PC-3 (cell line): ENCODE measurements around the gene ARHGEF16. TPM values are rescaled to one million over a fixed set of nuclear protein-coding genes. Genes with fewer than 3 reads are reported as not detected.

ENCODE experiments used
- ATAC-seq: fragments of 200-7000 bp; cut with Tn5 transposase; 2 replicates; pipeline ENCODE4 v1.9.1; 2020; ENCODE audit warnings: mild to moderate bottlenecking, moderate library complexity
- BruUV-seq: library from RNA; stranded (reverse); fragments of 400-500 nt; replicated peaks from 2 replicates; lab custom pipeline; 2021; lab: Mats Ljungman, UMichigan
- CTCF ChIA-PET: fragments of 300-600 bp; sonication (Branson Sonifier 250); formaldehyde crosslinking; loops from one replicate; lab custom pipeline; 2022; ENCODE audit warnings: antibody characterized with exemption; lab: Charles Lee
- POLR2A ChIA-PET: fragments of 300-600 bp; sonication (Branson Sonifier 250); formaldehyde crosslinking; loops from one replicate; lab custom pipeline; 2022; ENCODE audit warnings: antibody characterized with exemption; ENCODE audit not compliant: unreplicated experiment; lab: Charles Lee
- DNase-seq: peaks from one replicate; pipeline ENCODE4 v3.0.0-alpha.2; 2015
- H2AFZ ChIP-seq: fragments of 300-600 bp; sonication (generic); 2 replicates; pipeline ENCODE4 v1.6.0; 2016; ENCODE audit warnings: antibody characterized with exemption, low read length
- H3F3A ChIP-seq: fragments of 300-600 bp; sonication (generic); one replicate; pipeline ENCODE4 v1.6.0; 2017; ENCODE audit warnings: antibody characterized with exemption, low read length, control low read depth, mild to moderate bottlenecking; ENCODE audit not compliant: unreplicated experiment
- H3K27ac ChIP-seq: fragments of 300-600 bp; sonication (generic); 2 replicates; pipeline ENCODE4 v1.5.1; 2016; ENCODE audit warnings: mild to moderate bottlenecking, low read length
- H3K27me3 ChIP-seq: fragments of 300-600 bp; sonication (generic); 2 replicates; pipeline ENCODE4 v1.6.1; 2016; ENCODE audit warnings: low read length, mixed read lengths
- H3K36me3 ChIP-seq: fragments of 300-600 bp; sonication (generic); 2 replicates; pipeline ENCODE4 v1.6.1; 2016; ENCODE audit warnings: low read depth, mixed run types, low read length, mixed read lengths
- H3K4me1 ChIP-seq: fragments of 300-600 bp; sonication (generic); 2 replicates; pipeline ENCODE4 v1.5.1; 2016; ENCODE audit warnings: low read length; ENCODE audit not compliant: insufficient read depth
- H3K4me2 ChIP-seq: fragments of 300-600 bp; sonication (generic); 2 replicates; pipeline ENCODE4 v1.6.0; 2016; ENCODE audit warnings: low read length
- H3K4me3 ChIP-seq: fragments of 300-600 bp; sonication (generic); 2 replicates; pipeline ENCODE4 v1.5.1; 2016; ENCODE audit warnings: mild to moderate bottlenecking, low read length, mixed read lengths
- H3K79me2 ChIP-seq: fragments of 300-600 bp; sonication (generic); 2 replicates; pipeline ENCODE4 v1.6.1; 2017; ENCODE audit warnings: low read length, mixed read lengths
- H3K9ac ChIP-seq: fragments of 300-600 bp; sonication (generic); 2 replicates; pipeline ENCODE4 v1.6.0; 2016; ENCODE audit warnings: mild to moderate bottlenecking, low read length
- H3K9me2 ChIP-seq: fragments of 300-600 bp; sonication (generic); replicated peaks from 2 replicates; pipeline ENCODE4 v1.6.1; 2016; ENCODE audit warnings: mixed run types, low read length, mixed read lengths
- H3K9me3 ChIP-seq: fragments of 300-600 bp; sonication (generic); 2 replicates; pipeline ENCODE4 v1.6.1; 2016; ENCODE audit warnings: low read length, mixed read lengths
- H4K20me1 ChIP-seq: fragments of 300-600 bp; sonication (generic); 2 replicates; pipeline ENCODE4 v1.6.1; 2016; ENCODE audit warnings: low read length, mixed read lengths
- CTCF ChIP-seq: fragments of 300-600 bp; sonication (generic); conservative IDR thresholded peaks from 2 replicates; pipeline ENCODE4 v1.5.1; 2017; ENCODE audit warnings: antibody characterized with exemption, low read depth, mild to moderate bottlenecking, low read length
- EZH2 ChIP-seq: fragments of 300-600 bp; sonication (generic); IDR thresholded peaks from one replicate; pipeline ENCODE4 v1.6.1; 2017; ENCODE audit warnings: antibody characterized with exemption, mild to moderate bottlenecking, low read length; ENCODE audit not compliant: unreplicated experiment
- EZH2phosphoT487 ChIP-seq: fragments of 300-600 bp; sonication (generic); IDR thresholded peaks from 2 replicates; pipeline ENCODE4 v1.6.1; 2018; ENCODE audit warnings: mild to moderate bottlenecking, antibody characterized with exemption, low read length, borderline replicate concordance
- intact Hi-C: fragments of 100-400 bp; cut with micrococcal nuclease; formaldehyde crosslinking; loops from 2 replicates; pipeline ENCODE4 v1.9.0; 2023
- total RNA-seq: library from RNA; depleted of rRNA; stranded (reverse); fragments of >200 nt; gene quantifications from 2 replicates; pipeline ENCODE4 v1.2.3, GENCODE V29; 2014

The ARHGEF16 gene
- total RNA-seq, 1 experiment from 2014 or later = 54.3 TPM

- Histone ChIP-seq H3K27me3 (no peaks in the 10 kb centered on the region), H3K27ac (no peak overlapping the region), H3K4me1 (no peaks in the 10 kb centered on the region; the same call in 1 of the 2 replicates), H3K36me3 (no peaks in the 10 kb centered on the region; the same call in 1 of the 2 replicates), H2AFZ (no peak overlapping the region), H3K4me2 (no peak overlapping the region), H4K20me1 (no peaks in the 10 kb centered on the region), H3K9me3 (no peaks in the 10 kb centered on the region), H3K9me2 (no peaks in the 10 kb centered on the region), H3F3A (no peaks in the 10 kb centered on the region), H3K4me3 (no peak overlapping the region), H3K9ac (no peak overlapping the region), H3K79me2 (peaks cover 2% of the 10 kb centered on the region; the same call in 1 of the 2 replicates)
- no peak for TF ChIP-seq EZH2phosphoT487
- TF ChIP-seq CTCF = no peak
- no peak for TF ChIP-seq EZH2
- DNase-seq (no peak), ATAC-seq (no peak)
- ChIA-PET POLR2A (no interaction called here), CTCF (interaction anchor here (0.6 kb wide), 1 partner anchor 239 kb away, joined by 4 read pairs; no protein-coding TSS in a partner anchor)
- intact Hi-C loops = no loop called here
- BruUV-seq = no TSS peak
These were observed 12.1 kb downstream of the ARHGEF16 start for GRCh38 chr1:3466366-3467075.

- no peak overlapping the region for H3K4me3 ChIP-seq
- ChIA-PET POLR2A (no interaction called here), CTCF (no interaction called here)
- no peak overlapping the region for H3K27ac ChIP-seq
- H3K36me3 ChIP-seq = no peaks in the 10 kb centered on the region; the same call in 1 of the 2 replicates
- H3F3A ChIP-seq = no peaks in the 10 kb centered on the region
- no peak for DNase-seq
- no peaks in the 10 kb centered on the region for H3K27me3 ChIP-seq
- ATAC-seq = no peak
- H3K9ac ChIP-seq = no peak overlapping the region
- H2AFZ ChIP-seq = no peak overlapping the region
- no peak for TF ChIP-seq EZH2
- no peak for TF ChIP-seq CTCF
- no peak for TF ChIP-seq EZH2phosphoT487
- H3K4me2 ChIP-seq = no peak overlapping the region
- no peaks in the 10 kb centered on the region for H3K9me2 ChIP-seq
- no peaks in the 10 kb centered on the region; the same call in 1 of the 2 replicates for H3K4me1 ChIP-seq
- intact Hi-C loops = no loop called here
- H4K20me1 ChIP-seq = no peaks in the 10 kb centered on the region
- no peaks in the 10 kb centered on the region for H3K9me3 ChIP-seq
- H3K79me2 ChIP-seq = no peaks in the 10 kb centered on the region
- no TSS peak for BruUV-seq
These were observed 12.9 kb downstream of the ARHGEF16 start for GRCh38 chr1:3467096-3468036.
